Urinary bladder (tissue), 4 donors: ENCODE measurements around the gene LARP1. TPM values are rescaled to one million over a fixed set of nuclear protein-coding genes. Genes with fewer than 3 reads are reported as not detected.

Experiments used
- DNase-seq: peaks from one replicate; pipeline ENCODE4 v3.0.0-alpha.2; 2015; ENCODE audit errors: extremely low spot score
- H3K27ac ChIP-seq: one replicate; pipeline ENCODE4 v1.5.1; 2013; ENCODE audit warnings: low read depth, mild to moderate bottlenecking, moderate library complexity
- H3K36me3 ChIP-seq: one replicate; pipeline ENCODE4 v1.6.1; 2013; ENCODE audit warnings: mild to moderate bottlenecking, moderate library complexity; ENCODE audit not compliant: insufficient read depth
- H3K4me1 ChIP-seq: one replicate; pipeline ENCODE4 v1.6.1; 2013; ENCODE audit warnings: mild to moderate bottlenecking, moderate library complexity; ENCODE audit not compliant: insufficient read depth
- H3K4me3 ChIP-seq: one replicate; pipeline ENCODE4 v1.5.1; 2013; ENCODE audit warnings: low read depth, low read length
- WGBS: extraction: QIAGEN DNeasy Blood & Tissue Kit; methylation state at CpG from one replicate; pipeline ENCODE4 v1.1.7; 2013; 5-methylcytosine and 5-hydroxymethylcytosine counted together
- polyA plus RNA-seq: library from polyadenylated mRNA; stranded (reverse); fragments of 200-250 nt; gene quantifications from one replicate; pipeline ENCODE4 v1.2.3, GENCODE V29; 2013
- total RNA-seq: library from RNA; depleted of rRNA; stranded (reverse); fragments of >200 nt; gene quantifications from one replicate; pipeline ENCODE4 v1.2.3, GENCODE V29; 2014
- donor health status: healthy with polysubstance abuse.
- donor health status: healthy.

LARP1 gene
- total and polyA plus RNA-seq, 2 donors: 30.8 to 50.0 TPM

DNA sequence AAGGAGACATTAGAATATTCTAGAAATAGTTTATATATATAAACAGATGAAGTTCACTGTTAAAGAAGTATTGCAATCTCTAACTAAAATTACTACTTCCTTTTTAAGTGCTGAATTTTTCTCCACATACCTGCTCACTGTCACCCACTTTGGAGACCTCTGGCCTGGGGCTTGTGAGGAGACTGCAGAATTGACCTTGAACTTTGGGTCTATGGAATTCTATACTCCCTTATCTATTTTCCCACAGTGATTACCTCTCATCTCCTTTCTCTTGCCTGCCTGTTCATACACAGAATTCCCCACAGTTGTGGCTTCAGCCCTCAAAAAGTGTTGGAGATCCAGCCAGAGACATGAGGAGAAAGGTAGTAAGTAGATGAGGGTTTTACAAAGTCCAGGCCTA is 45.4 kb downstream of the LARP1 start:
- DNase-seq: no peak
- Histone ChIP-seq H3K4me3 (no peak overlapping the region), H3K4me1 (no peaks in the 10 kb centered on the region), H3K36me3 (peaks cover 6% of the 10 kb centered on the region), H3K27ac (no peak overlapping the region)

DNA sequence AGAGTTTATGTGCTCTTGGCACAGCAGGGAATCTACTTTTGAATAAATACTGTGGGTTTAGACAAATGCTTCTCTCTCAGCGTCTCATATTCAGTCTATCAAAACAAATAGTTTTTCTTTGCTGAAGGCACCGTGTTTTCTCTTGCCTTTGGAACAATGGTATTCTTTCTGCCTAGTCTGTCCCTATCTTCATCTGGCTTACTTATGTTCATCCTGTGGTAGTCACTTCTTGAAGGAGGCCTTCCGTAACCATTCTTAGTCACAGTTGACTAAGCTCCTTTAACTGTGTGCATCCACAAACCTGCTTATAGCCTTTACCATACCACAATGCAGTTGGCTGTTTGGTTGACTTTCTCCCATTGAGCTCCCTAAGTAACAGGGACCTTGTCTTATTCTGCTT is 45.9 kb downstream of the LARP1 start:
- H3K27ac ChIP-seq: no peak overlapping the region
- no peak for DNase-seq
- no peak overlapping the region for H3K4me3 ChIP-seq
- WGBS: 80% methylated on average over 3 of the region's 3 CpGs
- H3K36me3 ChIP-seq: peaks cover 9% of the 10 kb centered on the region
- H3K4me1 ChIP-seq: no peaks in the 10 kb centered on the region

DNA sequence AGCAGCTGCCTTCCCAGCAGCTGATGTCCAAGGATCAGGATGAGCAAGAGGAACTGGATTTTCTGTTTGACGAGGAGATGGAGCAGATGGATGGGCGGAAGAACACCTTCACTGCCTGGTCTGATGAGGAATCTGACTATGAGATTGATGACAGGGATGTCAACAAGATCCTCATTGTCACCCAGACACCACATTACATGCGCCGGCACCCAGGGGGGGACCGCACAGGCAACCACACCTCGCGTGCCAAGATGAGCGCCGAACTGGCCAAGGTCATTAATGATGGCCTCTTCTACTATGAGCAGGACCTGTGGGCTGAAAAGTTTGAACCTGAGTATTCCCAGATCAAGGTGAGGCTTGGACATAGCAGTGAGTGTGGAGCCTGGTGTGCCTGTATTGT is 46.9 kb downstream of the LARP1 start:
- Histone ChIP-seq H3K4me1 (no peaks in the 10 kb centered on the region), H3K4me3 (no peak overlapping the region), H3K36me3 (peaks cover 9% of the 10 kb centered on the region), H3K27ac (no peak overlapping the region)
- no peak for DNase-seq
- WGBS: 97% methylated on average over 9 of the region's 9 CpGs

DNA sequence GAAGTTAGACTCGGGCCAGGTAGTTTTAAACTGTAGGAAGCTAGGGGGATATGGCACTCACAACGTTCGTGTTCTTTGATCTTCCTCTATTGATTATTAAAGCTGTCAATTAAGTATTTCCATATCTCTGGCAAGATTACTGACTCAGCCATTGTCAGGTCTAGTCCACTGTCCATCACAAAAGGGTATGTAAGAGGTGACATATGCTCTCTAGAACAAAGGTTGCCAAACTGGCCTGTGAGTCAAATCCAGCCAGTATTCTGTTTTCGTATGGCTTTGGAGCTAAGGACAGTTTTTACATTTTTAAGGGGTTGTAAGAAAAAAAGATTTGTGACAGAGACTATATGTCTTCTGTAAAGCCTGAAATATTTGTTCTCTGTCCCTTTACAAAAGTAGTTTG is 51.0 kb downstream of the LARP1 start:
- no peak for DNase-seq
- peaks cover 9% of the 10 kb centered on the region for H3K36me3 ChIP-seq
- H3K4me3 ChIP-seq: no peak overlapping the region
- no peak overlapping the region for H3K27ac ChIP-seq
- 76% methylated on average over 4 of the region's 4 CpGs for WGBS
- H3K4me1 ChIP-seq: no peaks in the 10 kb centered on the region

DNA sequence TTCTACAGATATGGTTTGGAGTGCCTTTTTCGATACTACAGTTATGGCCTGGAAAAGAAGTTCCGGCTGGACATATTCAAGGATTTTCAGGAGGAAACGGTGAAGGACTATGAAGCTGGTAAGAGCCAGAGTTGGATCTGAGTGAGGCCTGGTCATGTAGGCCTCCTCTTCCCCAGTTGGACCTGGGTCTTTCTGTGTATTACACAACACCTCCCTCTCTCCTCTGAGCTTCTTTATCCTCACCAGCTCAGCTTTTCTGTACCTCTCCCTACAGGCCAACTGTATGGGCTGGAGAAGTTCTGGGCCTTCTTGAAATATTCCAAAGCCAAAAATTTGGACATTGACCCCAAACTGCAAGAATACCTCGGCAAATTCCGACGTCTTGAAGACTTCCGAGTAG is 56.1 kb downstream of the LARP1 start:
- H3K4me1 ChIP-seq: no peaks in the 10 kb centered on the region
- WGBS: 89% methylated on average over 7 of the region's 7 CpGs
- no peak overlapping the region for H3K27ac ChIP-seq
- DNase-seq: no peak
- no peak overlapping the region for H3K4me3 ChIP-seq
- H3K36me3 ChIP-seq: no peaks in the 10 kb centered on the region

DNA sequence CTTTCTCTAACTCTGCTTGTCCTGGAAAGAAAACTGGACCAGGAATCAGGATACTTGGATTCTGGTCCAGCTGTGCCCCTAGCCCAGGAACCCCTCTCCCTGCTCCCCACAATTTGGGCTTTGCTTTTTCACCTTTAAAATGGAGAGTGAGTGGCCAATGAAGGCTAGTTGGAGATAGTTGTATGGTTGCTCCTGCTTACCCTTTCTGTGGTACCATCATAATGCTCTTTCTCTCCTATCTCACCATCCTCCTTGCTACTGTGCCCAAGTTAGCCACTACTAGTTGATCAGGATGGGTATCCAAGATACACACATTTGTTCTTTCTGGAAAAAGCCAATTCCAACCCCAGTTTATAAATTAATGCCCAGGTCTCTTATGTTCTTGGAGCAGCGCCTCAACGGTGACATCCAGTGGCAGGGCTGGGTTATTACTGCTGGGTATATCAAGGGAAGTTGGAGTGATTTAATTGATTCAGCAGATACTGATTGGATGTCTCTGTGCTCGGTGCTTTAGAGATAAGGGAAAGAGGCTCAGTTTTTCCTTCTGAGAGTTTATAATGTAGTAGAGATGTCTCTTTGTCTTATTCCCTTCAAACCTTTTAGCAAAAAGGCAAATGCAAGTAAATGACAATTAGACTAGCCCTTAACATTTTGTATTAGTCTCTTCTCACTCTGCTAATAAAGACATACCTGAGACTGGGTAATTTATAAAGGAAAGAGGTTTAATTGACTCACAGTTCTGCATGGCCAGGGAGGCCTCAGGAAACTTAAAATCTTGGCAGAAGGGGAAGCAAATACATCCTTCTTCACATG is 56.7 kb downstream of the LARP1 start:
- Histone ChIP-seq H3K27ac (no peak overlapping the region), H3K4me1 (no peaks in the 10 kb centered on the region), H3K4me3 (no peak overlapping the region), H3K36me3 (no peaks in the 10 kb centered on the region)
- DNase-seq: peak; percentile 20
- 45% methylated on average over 3 of the region's 3 CpGs for WGBS

DNA sequence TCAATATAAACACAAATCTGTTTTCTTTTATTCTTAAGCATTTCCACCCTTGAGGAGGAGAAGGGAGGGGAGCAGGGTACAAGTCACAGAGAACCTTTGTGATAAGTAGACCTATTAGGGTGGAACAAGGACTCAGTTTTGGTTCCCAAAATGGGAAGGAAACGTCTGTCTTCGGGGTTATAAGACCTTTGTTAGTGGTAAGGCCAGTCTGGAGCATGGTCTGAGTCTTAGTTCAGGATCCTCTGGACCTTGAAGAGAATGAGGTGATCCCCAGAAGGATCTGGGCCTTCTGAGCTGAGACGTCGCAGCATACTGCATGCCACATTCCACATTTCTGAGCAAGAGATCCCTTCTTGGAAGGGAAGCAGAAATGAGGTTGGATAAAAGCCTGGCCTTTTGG is 58.0 kb downstream of the LARP1 start:
- no peak overlapping the region for H3K4me3 ChIP-seq
- no peaks in the 10 kb centered on the region for H3K36me3 ChIP-seq
- no peak for DNase-seq
- 73% methylated on average over 4 of the region's 4 CpGs for WGBS
- H3K27ac ChIP-seq: no peak overlapping the region
- H3K4me1 ChIP-seq: no peaks in the 10 kb centered on the region

DNA sequence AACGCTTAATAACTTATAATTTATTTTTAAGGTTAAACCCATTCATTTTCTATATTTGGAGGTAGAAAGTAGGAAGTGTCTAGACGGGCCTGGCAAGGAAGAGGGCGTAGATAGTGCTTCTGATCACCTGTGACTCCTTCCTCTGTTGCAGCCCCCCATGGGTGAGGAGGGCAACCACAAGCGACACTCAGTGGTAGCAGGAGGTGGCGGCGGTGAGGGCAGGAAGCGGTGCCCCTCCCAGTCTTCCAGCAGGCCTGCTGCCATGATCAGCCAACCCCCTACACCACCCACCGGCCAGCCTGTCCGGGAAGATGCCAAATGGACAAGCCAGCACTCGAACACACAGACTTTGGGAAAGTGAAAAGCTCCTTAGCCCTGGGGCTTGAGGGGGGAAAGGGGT is 58.6 kb downstream of the LARP1 start:
- no peak overlapping the region for H3K27ac ChIP-seq
- DNase-seq: no peak
- no peaks in the 10 kb centered on the region for H3K4me1 ChIP-seq
- WGBS: 78% methylated on average over 10 of the region's 10 CpGs
- H3K4me3 ChIP-seq: no peak overlapping the region
- no peaks in the 10 kb centered on the region for H3K36me3 ChIP-seq

DNA sequence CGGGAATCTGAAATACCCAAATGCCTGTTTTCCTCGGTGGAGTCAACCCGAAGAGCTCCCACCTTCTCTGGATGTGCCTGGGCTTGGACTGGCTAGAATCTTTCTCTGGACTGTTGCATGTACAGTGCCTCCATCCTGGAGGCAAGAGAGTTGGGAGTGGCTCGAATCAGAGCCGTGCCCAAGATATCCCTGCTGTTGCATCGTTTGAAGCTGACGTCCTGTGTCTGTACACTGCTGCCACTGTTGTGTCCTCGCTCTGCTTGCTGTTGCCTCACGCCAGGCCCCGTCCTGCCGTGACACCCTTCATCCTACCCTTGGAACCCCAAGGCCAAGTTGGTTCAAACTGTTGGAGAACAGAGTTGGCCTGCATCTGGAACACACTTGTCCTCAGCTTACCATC is 59.8 kb downstream of the LARP1 start:
- H3K27ac ChIP-seq: no peak overlapping the region
- no peak overlapping the region for H3K4me3 ChIP-seq
- WGBS: 86% methylated on average over 11 of the region's 11 CpGs
- no peaks in the 10 kb centered on the region for H3K36me3 ChIP-seq
- no peaks in the 10 kb centered on the region for H3K4me1 ChIP-seq
- no peak for DNase-seq

DNA sequence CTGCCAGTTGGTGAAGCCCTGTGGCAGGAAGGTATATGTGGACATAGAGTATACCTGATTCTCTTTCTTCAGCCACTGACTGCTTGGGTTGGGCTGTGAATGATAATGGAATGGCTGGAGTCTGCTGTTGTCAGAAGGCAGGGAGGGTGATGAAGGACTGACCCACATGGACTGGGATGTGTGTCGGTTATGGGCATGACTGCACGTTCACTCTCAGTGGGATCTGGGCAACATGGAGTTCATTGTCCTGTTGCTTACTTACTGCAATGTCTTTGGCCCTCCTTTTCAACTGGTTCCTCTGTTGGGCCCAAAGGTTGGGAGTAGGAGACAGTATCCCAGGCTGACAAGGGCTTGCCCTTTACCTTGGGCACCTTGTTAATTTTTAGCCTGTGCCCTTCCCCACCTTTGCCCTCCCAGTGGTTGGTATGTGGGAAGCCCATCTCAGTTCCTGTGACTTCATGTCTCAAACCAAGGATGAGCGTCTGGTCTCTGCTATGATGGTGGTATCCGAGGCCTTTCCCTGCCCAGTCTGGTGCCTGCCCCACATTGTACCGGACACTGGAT is 60.6 kb downstream of the LARP1 start:
- H3K4me3 ChIP-seq: no peak overlapping the region
- no peaks in the 10 kb centered on the region for H3K36me3 ChIP-seq
- WGBS: 85% methylated on average over 5 of the region's 5 CpGs
- H3K27ac ChIP-seq: no peak overlapping the region
- H3K4me1 ChIP-seq: no peaks in the 10 kb centered on the region
- no peak for DNase-seq

DNA sequence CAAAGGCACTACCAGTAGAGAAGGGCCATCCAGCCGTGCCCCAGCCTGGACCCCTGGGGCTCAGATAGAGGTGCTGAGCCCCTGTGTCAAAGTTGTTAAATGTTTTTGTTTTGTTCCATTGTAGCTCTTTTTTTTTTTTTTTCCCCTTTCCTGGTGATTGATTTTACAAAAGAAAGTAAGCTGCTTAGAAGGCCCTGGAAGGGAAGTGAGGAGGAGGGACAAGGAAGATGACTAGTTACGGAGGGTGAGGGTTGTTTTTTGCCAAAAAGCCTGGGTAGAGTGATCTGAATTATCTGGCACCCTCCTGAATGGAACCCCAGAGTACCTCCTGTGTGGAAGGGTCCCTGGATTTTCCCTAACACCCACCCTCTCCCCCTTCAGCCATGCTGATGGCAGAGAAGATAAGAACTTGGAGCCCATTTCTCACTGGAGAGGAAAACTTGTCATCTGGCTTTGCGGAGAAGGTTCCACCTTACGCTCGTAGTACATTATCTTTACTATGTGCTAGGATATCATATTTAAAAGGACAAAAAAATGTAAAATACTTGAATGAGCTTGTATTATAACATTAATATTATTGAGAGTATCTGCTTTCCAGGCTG is 61.8 kb downstream of the LARP1 start:
- H3K36me3 ChIP-seq: no peaks in the 10 kb centered on the region
- WGBS: 86% methylated on average over 5 of the region's 5 CpGs
- H3K4me3 ChIP-seq: no peak overlapping the region
- no peak for DNase-seq
- no peaks in the 10 kb centered on the region for H3K4me1 ChIP-seq
- H3K27ac ChIP-seq: no peak overlapping the region

DNA sequence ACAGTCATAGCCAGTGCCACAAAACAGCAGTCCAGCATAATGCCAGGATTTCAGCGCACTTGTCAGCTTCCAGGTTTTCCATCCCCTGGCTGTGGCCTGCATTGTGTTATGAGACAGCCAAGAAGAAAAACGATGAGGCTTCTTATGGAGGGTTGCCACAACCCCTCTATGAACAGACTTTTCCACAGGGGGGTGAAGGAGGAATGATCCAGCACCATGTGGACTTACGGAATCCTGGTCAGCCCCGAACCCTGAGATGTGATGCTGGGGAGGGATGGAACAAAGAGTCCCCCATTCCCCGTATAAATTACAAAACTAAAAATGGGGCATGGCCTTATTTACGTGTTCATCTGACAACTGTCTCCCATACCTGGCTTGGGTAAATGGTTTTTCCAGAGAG is 62.6 kb downstream of the LARP1 start:
- 77% methylated on average over 6 of the region's 6 CpGs for WGBS
- Histone ChIP-seq H3K4me3 (no peak overlapping the region), H3K36me3 (no peaks in the 10 kb centered on the region), H3K4me1 (no peaks in the 10 kb centered on the region), H3K27ac (no peak overlapping the region)
- DNase-seq: no peak

DNA sequence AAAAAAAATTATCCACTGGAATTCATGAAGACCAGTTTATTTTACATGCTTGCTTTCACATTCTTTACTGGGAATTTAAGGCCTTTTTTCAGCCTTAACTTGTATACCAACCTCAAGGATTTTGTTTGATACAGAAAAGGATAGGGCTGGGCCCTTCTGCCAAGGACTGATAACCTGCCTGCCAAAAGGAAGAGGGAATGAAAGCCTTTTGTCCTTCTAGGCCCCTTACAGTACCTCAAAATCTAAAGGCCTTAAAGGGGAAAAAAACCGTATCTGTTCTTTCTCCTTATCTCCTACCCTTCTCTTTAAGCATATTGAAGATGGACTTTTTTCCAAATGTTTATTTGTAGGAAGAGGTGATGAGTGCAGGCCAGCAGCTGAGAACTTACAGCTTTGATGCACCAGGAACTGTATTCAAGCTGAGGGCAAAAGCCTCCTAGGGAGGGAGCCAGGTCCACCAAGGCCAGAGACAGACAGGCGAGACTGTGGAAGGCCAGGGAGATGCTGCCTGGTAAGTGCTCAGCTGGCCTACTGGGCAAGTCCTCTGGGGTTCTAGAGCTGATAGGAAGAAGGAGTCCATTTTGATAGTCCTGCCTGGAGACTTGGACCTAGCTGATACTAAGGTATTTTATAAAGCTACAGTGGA is 63.4 kb downstream of the LARP1 start:
- WGBS: 41% methylated on average over 2 of the region's 2 CpGs
- no peak for DNase-seq
- no peaks in the 10 kb centered on the region for H3K4me1 ChIP-seq
- H3K4me3 ChIP-seq: no peak overlapping the region
- H3K36me3 ChIP-seq: no peaks in the 10 kb centered on the region
- H3K27ac ChIP-seq: no peak overlapping the region

DNA sequence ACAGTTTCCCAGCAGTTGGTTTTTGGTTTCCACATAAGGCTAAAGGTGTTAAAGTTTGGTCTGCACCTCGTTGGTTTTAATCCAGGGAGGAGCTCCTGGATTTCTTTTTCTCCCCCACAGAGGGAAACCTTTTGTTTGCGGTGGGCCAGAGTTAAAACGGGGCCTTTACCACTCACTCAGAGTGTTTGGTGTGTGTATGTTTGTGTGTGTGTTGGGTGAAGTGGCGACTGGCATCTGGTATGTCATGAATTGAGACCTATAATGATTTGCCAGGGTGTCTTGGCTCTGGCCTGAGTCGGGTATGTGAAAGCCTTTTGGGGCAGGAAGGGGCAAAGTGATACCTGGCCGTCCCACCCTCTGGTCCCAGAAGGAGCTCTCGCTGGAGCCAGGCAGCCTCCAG is 64.4 kb downstream of the LARP1 start:
- no peak overlapping the region for H3K27ac ChIP-seq
- 80% methylated on average over 7 of the region's 7 CpGs for WGBS
- DNase-seq: no peak
- H3K4me1 ChIP-seq: no peaks in the 10 kb centered on the region
- no peak overlapping the region for H3K4me3 ChIP-seq
- peaks cover 2% of the 10 kb centered on the region for H3K36me3 ChIP-seq
